Muscle of arm (tissue), 12 donors: ENCODE results near the gene ARL15. TPM values are rescaled to one million over a fixed set of nuclear protein-coding genes. Genes with fewer than 3 reads are reported as not detected.
A peak's percentile ranks its signal among the peaks of the same experiment; 100 is the strongest.

ENCODE experiments used
- DNase-seq: peaks from one replicate; pipeline ENCODE4 v3.0.0-alpha.2; 2013
- polyA plus RNA-seq, 12 donors: library from polyadenylated mRNA; unstranded; fragments of 120-200 nt; gene quantifications; one replicate each; pipeline ENCODE4 v1.2.1, GENCODE V29; 2013; ENCODE audit not compliant: insufficient read length in 12 of 12

Gene ARL15
- polyA plus RNA-seq, 12 donors: 22.9 to 139 (median 30.5) TPM

- peak; percentile 18 for DNase-seq
These were observed 7.3 kb upstream of the ARL15 start for GRCh38 chr5:54317511-54318260.

GRCh38 chr5:54315736-54316528 lies 5.6 kb upstream of the ARL15 start:
- no peak for DNase-seq

- DNase-seq: no peak
These were observed 3.2 kb upstream of the ARL15 start for GRCh38 chr5:54313311-54314270.

- no peak for DNase-seq
These were observed 2.1 kb upstream of the ARL15 start for GRCh38 chr5:54312499-54312898.

- peak; percentile 49 for DNase-seq
These were observed 854 bp upstream of the ARL15 start for GRCh38 chr5:54311176-54311677.

- DNase-seq: no peak
These were observed 511 bp downstream of the ARL15 start for GRCh38 chr5:54309691-54310432.

- peak; percentile 21 for DNase-seq
These were observed 1.1 kb downstream of the ARL15 start for GRCh38 chr5:54309276-54309675.

- no peak for DNase-seq
These were observed 2.8 kb downstream of the ARL15 start for GRCh38 chr5:54307583-54307982.

- no peak for DNase-seq
These were observed 3.5 kb downstream of the ARL15 start for GRCh38 chr5:54306893-54307292.

- no peak for DNase-seq
These were observed 4.6 kb downstream of the ARL15 start for GRCh38 chr5:54305737-54306136.

- DNase-seq: no peak
These were observed 6.3 kb downstream of the ARL15 start for GRCh38 chr5:54304040-54304439.

- no peak for DNase-seq
These were observed 8.1 kb downstream of the ARL15 start for GRCh38 chr5:54302267-54302687.

- DNase-seq: no peak
These were observed 8.5 kb downstream of the ARL15 start for GRCh38 chr5:54301849-54302248.

- DNase-seq: no peak
These were observed 9.2 kb downstream of the ARL15 start for GRCh38 chr5:54301220-54301619.

GRCh38 chr5:54298947-54299346 lies 11.4 kb downstream of the ARL15 start:
- DNase-seq: no peak

GRCh38 chr5:54296386-54296785 lies 14.0 kb downstream of the ARL15 start:
- DNase-seq: no peak

- DNase-seq: no peak
These were observed 14.6 kb downstream of the ARL15 start for GRCh38 chr5:54295651-54296276.

GRCh38 chr5:54294097-54294667 lies 16.2 kb downstream of the ARL15 start:
- no peak for DNase-seq

- DNase-seq: no peak
These were observed 17.5 kb downstream of the ARL15 start for GRCh38 chr5:54292866-54293265.

- DNase-seq: no peak
These were observed 18.9 kb downstream of the ARL15 start for GRCh38 chr5:54291498-54291897.
